Amygdala (tissue), 56 donors: ENCODE measurements around the gene OTC.

Source experiments
- DNase-seq, 56 donors: peaks; one replicate each; lab custom pipeline; 2025; lab: John Stamatoyannopoulos, UW

The OTC gene

DNA sequence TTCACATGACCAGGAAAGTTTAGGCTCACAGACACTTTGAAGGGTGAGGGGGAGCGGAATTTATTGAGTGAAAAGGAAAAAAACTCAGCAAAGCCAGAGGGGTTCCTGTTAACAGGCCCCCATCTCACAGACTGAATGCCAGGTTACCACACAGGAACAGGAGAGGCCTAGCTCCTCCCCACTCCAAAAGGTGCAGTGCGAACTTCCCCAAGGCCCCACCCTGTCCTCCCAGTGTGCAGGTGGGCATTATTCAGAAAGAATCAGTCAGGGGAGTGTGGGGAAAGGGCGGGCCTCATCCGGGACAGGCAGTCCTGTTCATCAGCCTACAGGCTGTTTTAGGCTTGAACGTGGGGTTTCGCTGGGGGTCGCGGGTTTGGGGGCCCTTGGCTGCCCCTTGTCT, 4.0 kb downstream of the OTC start:
- DNase-seq = no peak

DNA sequence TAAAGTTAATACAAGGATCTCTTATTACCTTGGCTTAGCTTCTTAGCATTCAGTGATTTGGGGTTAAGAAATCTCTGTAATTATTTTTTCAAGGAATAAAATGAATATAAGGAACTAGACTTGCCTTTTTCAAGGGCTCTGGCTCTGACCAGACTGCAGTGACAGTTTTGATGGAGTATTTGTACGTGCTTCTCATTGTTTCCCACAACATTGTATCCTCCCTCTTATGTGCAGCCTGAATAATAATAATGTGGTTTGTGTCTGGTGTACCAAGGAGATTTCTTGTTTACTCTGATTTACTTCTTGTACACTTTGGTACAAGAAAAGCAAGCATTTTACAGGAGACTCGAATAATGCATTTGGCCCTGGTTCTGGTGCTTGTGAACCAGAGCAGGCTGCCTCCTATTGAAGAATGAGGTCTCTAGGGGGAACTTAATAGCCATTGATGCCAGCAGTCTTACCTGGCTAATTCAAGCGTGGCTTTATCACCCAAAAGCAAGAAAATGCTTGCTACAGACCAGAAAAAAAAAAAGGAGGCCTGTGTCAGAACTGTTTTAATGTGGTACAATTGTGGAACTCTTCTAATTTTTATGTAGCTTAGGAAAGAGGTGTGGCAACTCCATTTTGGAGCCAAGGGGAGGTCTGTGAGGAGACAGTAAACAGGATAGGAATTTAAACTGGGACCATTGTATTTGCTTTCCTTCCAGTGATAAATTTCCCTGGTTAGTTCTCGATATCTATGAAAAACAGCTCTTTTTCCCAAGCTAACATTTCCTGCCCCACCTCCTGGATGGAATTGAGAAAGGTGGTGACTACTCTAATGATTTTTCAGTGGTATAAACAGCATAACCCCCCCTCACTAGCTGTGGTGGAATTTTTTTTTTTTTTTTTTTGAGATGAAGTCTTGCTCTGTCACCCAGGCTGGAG, 5.6 kb downstream of the OTC start:
- no peak for DNase-seq

DNA sequence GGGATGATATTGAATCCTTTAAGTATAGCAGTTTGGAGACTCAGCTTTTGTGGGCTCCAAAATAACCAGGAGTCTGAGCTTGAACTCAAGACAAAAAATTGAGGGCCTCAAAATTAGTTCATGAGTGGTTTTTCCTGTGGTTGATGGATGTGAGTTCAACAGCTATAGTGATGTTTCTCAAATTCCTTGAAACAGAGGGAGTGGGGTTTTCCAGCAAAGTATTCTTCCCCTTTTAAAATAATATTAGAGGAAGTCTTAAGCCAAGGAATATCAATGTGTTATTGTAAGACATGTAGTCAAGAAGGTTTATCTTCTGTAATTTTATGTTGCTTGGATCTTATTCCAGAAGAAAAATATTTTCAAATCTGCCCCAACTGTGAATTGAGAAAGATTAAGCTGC, 10.6 kb downstream of the OTC start:
- DNase-seq = no peak

DNA sequence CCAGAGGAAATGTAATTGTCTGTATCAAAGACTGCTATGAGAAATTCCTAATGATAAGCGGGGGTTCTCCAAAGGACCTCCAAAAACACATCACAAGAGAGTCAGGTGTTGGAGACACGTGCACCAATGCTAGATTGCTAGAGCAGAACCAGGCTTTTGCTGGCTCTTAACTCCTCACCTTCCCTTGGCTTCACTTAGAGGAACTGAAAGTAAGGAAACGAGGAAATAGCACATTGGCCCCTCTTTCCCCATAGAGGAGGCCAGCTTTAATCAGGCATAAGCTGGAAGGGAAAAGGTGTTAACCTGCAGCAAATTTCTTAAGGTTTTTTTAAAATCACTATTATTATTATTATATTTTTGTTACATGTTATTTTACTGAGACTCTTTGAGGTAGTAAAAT, 13.6 kb downstream of the OTC start:
- DNase-seq = peak in 1 of 56 donors; percentile 0

DNA sequence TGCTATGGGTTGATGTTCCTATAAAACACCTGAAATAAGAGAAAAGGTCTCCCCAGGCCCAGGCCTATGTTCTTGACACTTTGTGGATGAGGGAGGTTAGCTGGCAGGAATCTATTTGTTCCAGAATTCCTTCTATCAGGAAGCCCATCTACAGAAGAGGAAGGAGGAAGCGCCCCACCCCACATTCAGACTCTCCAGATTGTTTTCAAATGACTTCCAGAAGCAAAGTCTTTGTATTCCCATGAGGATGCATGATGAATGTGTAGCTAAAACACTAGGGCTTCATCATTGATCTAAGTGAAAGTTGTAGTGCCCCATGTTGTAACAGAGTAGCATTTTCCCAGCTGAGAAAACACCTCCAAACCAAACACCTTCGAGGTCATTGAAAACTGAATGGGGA, 16.4 kb downstream of the OTC start:
- DNase-seq = no peak

DNA sequence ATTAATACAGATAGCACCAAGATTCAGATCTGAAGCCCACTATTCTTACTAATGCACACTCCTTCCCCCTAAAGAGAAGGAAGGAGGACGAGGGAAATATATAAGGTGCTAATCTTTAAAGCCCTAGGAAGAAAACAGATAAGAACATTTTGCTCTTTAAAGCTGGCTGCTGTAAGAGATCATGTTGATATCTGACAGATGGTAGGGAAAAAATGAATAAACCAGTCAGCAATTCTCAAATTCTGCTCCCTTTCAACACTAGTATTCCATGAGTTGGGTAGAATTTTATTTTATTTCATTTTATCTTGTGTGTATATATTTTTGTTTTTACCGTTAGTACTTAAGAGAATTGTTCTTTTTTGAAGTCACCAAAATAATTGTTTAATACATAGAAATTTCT, 19.2 kb downstream of the OTC start:
- no peak for DNase-seq

DNA sequence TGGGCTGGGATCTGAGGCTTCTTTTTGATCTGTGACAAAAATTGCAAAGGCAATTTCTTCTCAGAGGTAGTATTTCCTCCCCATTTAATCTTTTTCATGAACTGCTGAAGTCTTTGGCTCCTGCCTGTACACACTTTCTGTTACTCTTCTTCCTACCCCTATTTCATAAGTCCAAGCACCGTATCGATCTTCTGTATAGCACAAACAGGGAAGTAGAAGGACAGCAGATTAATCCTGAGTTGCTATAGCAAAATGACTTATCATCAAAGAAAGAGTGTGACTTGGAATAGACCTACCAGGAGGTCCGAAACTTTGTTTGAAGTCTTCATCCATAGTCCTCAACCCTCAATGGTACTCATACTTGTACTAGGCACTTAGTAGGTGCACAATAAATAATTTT, 22.0 kb downstream of the OTC start:
- DNase-seq = no peak

DNA sequence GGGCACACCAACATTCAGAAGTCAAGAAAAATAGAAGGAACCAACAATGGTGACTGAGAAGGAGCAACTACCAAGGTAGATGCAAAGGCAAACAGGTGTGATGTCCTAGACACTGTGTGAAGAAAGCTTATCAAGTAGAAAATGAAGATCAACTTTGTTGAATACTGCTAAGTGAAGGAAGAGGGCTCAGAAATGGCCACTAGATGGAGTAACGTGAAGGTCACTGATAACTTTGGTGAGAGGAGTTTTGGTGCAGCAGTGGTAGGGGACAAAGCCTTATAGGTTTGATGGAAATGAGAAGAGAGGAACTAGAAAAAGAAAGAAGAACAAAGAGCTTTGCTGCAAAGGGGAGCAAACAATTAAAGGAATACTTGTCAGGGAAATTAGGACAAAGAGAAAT, 23.5 kb downstream of the OTC start:
- no peak for DNase-seq

DNA sequence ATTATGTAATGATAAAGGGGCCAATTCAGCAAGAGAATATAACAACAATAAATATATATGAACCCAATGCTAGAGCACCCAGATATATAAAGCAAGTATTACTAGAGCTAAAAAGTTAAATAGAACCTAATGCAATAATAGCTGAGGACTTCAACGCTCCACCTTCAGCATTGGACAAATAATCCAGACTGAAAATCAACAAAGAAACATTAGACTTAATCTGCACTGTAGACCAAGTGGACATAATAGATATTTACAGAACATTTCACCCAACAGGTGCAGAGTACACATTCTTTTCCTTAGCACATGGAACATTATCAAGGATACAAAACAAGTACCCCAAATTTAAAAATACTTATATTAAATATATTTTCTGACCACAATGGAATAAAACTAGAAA, 24.3 kb downstream of the OTC start:
- DNase-seq = no peak

DNA sequence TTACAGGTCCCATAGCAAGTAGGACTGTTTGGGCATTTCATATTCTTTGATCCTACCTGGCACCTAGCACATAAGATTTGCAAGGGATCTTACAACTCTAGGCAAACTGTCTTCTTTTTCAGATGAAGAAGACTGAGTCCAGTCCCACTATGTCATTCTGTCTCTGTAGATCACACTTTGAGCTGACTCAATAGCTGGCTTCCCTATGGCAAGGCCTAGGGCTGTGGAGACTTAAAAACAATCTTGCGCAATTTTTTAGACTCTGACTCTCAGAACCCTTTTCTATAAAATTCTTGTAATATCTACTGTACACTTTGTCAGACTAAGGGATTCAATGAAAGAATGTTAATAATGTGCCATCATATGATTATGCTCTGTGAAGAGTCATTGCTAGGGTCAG, 26.7 kb downstream of the OTC start:
- DNase-seq = no peak

DNA sequence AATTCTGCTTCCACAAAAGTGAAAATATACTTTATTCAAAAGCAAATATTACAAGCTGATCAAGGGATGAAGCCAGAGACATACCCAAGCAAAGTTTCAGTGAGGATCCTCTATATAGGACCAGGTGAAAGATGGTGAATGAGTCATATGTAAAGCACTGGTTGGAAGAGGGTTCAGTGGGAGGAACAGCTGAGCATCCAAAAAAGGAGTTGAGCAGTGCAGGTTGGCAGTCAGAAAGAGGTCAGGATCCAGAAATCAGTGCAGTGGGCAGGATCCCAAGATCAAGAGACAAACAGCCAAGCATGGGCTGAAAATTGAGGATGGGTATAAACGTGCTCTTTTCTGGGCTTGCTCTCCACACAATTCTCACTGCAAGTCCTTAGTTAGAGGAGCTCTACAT, 30.3 kb downstream of the OTC start:
- DNase-seq = no peak

DNA sequence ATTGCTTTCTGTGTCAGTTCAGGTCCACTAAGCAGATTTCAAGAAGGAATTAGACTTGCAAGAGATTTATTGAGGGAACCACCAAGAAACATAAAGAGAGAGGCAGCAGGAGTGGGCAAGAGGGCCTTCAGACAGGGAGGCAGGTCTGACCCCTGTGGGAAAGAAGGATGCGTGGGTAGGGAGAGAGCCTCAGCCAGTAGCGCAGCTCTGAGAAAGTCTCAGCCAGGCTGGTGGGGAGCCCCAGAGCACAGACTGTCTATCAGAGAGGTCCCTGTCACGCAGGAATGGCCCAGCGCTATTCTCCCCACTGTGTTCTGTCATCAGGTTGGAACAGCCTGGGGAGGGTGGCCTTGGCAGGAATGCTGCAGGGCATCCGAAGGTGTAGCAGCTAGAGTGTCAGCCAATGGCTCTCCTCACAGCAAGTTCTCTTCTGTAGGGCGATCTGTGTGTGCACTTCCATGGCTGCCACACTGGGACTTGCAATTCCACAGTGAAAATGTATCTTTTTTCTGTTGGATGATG, 48.0 kb downstream of the OTC start:
- no peak for DNase-seq

DNA sequence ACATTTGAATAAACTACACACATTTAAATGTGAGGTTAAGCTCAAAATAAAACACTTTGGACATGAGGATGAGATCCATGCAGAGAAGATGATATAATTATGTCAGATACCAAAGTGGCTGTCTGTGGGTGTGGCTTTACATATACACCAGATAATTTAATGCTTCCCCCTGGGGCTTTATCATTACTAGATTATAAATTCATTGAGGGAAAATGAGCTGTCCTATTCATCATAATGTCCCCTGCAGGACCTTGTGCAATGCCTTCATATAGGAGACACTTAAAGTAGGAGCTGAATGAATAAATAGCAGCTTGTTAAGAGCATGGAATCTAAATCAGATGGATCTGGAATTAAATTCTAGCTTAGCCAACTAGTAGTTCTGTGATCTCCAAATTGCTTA, 49.7 kb downstream of the OTC start:
- DNase-seq = no peak

DNA sequence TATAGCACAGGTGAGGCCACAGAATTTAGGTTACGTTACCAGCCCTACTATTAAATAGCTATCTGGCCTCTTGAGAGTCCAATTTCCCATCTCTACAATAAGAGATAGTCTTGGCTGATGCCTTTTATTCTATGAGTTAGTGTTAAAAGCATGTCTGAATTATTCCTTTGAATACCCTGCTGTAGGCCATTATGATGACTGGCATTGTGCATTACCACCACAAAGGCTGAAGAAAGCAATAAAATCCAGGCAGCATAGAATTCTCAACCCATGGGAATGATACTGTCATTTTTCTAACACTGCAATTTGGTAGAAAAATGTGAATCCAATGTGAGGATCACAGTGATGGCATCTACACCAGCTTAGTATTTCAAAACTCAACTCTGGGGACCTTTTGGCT, 51.4 kb downstream of the OTC start:
- DNase-seq = no peak

DNA sequence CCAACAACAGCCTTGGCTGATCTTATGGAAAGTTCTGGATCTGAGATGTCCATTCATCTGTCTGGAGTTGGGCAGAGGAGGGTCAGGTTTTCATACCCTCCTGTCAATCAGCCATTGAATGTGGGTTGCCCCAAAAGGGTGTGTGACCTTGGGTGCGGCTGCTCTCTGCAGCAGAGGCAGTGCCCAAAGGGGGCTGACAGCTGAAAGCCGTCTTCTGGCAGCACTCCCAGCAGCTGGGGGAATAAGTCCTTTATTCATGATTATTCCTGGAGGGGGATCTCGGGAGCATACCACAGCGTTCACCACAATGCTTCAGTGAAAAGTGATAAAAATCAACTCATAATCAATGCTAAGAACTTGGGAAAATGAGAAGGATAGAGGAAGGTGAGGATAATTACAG, 54.7 kb downstream of the OTC start:
- DNase-seq = peak in 1 of 56 donors; percentile 3

DNA sequence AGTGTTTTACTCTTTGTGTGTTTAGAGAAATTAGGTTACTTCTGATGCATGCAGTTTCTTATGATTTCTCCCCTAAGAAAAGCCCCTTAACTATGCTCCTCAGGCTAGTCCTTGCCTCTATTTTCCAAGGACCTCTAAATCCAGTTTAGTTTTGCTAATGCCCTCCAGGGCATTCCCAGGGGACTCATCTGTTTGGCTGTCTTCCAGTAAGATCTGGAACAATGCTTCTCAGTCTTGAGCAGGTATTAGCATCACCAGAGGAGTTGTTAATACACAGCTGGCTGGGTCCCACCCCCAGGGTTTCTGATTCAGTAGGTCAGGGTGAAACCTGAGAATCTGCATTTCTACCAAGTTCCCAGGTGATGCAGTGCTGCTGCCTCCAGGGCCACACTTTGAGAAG, 56.9 kb downstream of the OTC start:
- DNase-seq = no peak

DNA sequence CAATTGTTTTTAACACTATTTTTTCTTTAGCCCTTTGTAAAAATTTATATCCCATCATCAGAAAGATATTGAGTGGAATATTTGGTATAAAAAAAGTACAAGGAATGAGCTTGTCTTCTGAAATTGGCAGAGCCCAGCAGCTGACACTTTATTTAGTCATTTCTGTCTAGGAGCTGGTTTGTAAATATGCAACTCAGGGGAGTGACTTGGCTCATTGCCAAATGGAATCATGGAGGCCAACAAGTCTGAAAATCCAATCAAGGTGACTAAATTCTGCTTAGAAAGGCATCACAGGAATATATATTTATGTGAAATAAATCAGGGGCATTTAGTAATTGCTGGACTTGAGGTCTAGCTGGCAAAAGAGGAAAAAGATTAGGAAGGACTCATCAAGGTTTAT, 74.4 kb downstream of the OTC start:
- DNase-seq = peak in 1 of 56 donors; percentile 2

DNA sequence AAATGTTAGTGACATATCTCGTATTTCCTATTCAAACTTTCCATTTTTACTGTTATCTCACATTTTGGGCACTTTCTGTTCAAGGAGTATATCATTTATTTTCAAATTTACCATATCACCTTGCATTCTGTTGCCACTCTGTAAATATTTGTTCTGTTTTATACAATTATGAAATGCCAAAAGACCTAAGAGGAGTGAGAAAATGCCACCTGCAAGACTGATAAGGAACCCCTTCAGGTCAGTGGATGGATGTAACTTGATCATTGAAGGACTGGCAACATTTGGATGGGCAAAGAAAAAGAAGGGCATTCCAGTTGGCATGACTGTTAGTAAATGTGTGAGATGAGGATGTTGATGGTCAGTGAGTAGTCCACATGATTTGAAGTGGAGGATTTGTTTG, 79.1 kb downstream of the OTC start:
- no peak for DNase-seq

DNA sequence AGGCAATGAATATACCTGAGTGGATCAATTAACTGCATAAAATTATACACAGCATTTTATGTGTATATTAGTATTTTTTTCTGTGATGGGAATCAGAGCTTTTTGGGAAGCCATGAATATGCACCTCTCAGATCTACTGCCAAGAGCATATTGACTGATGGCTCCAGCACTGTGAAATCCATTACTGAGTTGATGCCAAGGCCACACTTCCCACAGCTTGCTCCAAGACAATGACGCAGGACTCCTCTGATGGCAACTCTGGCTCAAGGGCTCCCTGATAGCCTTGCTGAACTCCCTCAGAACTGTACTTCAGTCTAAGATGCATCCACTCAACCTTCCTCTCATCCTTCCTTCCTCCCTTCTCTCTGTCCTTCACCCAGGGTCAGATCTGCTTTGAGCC, 82.7 kb downstream of the OTC start:
- no peak for DNase-seq

DNA sequence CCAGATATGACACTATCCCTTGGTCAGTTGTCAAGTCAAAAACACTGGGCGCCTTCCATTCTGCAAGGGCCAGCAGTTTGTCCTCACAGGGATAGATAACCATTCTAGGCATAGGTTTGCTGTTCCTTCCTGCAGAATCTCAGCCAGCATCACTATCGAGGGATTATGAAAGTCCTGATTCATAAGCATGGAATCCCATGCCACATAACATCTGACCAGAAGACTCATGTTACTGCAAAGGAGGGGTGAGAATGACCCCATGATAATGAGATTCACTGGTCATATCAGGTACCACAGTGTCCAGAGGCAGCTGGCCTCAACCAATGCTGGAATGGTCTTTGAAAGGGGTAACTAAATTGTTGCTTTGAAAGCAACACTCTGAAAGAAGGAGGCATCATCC, 84.7 kb downstream of the OTC start:
- DNase-seq = no peak

DNA sequence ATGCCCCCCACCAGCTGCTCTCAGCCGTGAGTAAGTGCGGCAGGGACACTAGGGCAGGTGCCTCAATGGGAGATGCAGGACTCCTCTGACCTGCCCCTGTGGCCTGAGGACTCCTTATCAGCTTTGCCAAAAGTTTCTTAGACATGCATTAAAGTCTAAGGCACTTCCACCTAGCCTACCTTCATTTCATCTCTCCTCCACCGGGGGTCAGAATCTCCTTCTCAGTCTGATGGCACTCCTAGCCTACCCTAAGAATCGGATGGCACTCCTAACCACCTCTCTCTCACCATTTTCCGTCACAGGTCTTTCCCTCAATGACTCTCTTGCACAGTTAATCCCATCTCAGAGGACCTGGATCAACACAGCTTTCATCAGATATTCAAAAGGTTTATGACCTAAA, 85.9 kb downstream of the OTC start:
- DNase-seq = no peak

DNA sequence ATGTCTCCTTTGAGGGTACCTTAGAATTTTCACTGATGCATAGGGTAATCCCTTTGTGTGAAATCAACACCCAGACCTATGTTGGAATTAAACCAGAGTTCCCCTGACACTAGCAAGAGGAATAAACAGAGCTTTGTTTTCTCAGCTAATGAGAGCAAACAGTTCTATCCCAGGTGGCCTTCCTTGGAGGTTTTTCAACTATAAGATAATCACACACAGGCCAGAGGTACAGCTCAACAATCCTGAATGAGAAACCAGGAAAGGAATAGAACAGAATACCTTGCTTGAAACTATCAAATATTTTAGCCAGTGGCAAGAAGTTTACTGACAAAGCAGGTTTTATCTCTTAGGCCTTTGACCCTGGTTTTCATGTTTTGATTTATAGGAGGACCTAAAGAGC, 100.2 kb downstream of the OTC start:
- DNase-seq = no peak

DNA sequence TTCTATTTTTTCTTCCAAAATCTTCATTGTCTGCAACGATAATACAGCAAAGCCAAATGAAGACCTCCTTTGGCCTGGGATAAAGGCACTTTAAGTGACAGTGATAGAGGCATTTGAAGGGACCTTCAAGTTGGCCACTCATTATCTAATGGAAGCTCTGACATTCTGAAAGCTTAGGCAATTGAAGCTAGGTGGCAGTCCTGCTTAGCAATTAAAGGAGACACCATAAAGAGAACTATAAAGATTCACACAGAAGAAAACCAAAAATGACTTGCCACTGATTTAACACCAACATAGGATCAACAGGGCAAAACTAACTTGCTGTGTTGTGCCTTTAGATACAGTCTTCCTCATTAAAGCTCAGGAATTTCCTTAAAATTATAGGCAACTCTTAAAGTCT, 105.7 kb downstream of the OTC start:
- DNase-seq = peak in 2 of 56 donors; percentile 2 to 10
